CD4-positive, alpha-beta T cell treated with Interleukin-1 beta for 1 hour (primary cell): ENCODE data around the gene IKZF2.

Experiments used
- DNase-seq, 2 donors: peaks; one replicate each; pipeline ENCODE4 v3.0.0-alpha.2; 2020 to 2022

Gene IKZF2

DNA sequence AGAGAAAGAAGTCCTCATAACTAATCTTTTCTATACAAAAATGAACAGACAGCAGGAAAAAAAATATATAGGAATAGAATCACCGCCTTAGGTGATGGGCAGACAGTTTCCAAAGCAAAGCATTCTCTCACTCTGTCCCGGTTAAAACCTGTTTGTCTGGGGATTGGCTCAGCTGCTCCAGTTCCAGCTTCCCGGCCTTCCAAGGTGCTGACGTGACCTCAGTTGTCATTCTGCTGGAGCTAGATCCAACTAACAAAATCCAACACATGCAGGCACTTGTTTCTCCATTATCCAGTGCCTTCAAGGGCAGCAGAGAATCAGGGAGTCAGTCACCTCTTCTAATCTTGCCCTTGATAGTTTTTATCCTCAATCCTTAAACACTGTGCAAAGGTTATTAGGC, 52.8 kb downstream of the IKZF2 start:
- DNase-seq = no peak

GRCh38 chr2:213091765-213092164, 59.6 kb downstream of the IKZF2 start:
- DNase-seq = no peak

GRCh38 chr2:213090772-213091171, 60.6 kb downstream of the IKZF2 start:
- no peak for DNase-seq

GRCh38 chr2:213089438-213089837, 62.0 kb downstream of the IKZF2 start:
- no peak for DNase-seq

DNA sequence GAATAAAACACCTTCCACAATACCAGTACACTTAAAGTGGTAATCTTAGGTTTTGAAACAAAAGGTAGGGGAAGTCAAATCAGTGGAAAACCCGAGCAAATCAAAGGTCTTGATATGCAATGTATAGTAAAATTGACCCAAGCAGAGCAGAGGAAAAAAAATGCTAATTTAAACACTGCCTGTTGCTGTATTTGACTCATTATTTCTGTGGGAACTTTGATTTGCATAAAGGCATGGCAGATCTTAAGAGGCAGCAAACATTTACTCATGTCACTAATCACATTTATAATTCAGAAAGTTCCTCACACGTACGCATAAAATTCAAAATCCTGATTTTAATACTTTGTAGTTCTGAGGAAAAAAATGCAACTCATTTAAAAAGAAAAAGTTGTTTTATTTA, 64.4 kb downstream of the IKZF2 start:
- no peak for DNase-seq

DNA sequence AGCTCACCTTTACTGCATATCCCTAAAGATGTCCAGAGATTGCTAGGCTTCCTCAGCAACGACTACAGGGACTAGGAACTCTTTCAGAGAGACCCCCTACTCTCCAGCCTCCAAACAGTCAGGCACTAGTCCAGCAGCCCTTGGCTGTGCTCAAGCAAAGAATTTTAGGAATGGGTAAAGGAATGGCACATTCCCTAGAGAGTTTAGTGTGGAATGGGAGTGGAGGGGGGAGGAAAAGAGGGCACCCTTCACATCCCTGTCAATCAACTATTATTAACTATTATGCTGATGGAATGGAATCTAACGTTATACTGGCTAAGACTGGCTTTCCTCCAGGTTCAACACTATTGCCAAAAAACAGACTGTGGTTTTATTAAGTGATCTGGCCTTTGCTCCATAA, 64.8 kb downstream of the IKZF2 start:
- no peak for DNase-seq

DNA sequence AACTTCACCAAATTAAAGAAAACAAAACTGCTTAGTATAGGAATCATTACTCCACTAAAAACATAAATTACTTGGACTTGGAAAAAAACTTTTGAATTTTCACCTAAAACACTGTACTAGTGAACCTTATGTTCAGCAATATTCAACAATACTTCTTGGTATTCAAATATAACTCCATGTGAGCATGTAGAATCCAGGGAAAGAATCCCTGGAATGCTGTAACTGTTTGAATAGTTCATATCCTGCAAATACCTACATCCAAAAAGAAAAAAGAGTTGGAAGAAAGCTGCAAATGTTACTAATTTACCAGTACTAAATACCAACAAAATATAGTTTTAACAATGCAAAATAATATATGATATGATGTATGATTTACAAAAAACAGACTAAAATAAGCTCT, 65.4 kb downstream of the IKZF2 start:
- no peak for DNase-seq

GRCh38 chr2:213085538-213085937, 65.9 kb downstream of the IKZF2 start:
- DNase-seq = no peak

DNA sequence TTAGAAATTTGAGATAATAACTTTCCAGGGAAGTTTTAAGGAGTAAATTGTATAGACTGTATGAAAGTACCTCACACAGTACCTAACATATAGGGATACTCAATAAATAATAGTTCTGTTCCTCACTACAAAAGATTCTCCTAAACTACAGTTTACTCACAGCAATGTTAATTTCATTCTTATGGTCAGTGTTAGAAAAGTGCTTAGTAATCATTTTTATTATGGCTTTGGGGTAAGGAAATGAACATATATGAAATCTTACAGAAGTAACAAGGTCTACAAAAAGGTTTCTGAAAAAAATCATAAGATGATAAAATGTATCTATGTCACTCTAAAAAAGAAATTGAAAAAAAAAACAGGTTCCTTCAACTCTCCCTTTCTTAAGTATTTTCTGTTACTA, 67.2 kb downstream of the IKZF2 start:
- no peak for DNase-seq

GRCh38 chr2:213080969-213081617, 70.3 kb downstream of the IKZF2 start:
- DNase-seq = no peak

GRCh38 chr2:213079756-213080155, 71.7 kb downstream of the IKZF2 start:
- DNase-seq = no peak

DNA sequence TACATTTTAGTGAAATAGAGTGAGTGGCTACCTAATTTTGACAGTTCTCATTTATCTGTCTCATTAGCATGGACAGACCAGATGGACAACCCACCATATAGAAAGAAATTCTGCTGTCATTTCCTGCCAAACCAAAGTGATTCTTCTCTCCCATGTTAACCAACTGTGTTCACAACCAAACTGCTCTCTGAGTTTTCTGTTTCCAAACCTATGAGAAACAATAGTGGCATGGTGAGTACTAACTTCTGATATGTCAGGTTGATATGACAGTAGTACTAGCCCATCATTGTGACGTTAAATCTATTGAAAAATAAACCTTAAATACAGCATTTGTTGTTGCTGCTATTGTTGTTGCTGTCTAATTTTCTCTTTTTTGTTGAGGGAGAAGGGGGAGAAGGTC, 72.7 kb downstream of the IKZF2 start:
- no peak for DNase-seq

DNA sequence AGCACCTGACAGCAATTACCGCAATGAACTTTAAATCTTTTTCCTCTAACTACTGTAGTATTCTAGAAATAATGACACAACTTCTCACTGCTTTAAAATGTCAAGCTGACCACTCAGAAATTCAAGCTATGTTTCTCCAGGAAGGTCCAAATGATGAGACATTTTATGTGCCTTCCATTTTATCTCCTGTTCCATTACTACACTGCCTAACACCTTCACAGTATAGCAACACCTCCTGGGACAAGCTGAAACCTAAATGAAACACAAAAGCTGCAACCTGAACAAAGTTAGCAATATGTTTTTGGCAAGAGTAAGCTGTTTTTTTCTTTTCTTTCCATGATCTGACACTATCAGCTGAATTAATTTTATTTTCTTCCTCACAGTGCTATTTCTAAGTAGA, 81.9 kb downstream of the IKZF2 start:
- DNase-seq = no peak

GRCh38 chr2:213068676-213069359, 82.6 kb downstream of the IKZF2 start:
- no peak for DNase-seq

GRCh38 chr2:213067888-213068287, 83.5 kb downstream of the IKZF2 start:
- no peak for DNase-seq

DNA sequence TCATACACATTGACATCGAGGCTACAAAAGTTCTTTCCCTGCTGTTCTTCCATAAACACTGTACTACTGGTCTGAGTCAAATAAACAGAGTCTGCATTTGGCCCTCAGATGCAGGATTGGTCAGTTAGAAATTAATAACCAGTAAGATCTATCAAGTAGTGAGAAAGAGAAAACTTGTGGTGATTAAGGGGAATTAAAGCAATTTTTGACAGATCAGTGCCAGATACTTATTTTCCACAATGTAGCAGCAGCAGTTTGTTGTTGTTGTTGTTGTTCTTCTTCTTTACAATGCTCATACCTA, 85.0 kb downstream of the IKZF2 start:
- DNase-seq = no peak

DNA sequence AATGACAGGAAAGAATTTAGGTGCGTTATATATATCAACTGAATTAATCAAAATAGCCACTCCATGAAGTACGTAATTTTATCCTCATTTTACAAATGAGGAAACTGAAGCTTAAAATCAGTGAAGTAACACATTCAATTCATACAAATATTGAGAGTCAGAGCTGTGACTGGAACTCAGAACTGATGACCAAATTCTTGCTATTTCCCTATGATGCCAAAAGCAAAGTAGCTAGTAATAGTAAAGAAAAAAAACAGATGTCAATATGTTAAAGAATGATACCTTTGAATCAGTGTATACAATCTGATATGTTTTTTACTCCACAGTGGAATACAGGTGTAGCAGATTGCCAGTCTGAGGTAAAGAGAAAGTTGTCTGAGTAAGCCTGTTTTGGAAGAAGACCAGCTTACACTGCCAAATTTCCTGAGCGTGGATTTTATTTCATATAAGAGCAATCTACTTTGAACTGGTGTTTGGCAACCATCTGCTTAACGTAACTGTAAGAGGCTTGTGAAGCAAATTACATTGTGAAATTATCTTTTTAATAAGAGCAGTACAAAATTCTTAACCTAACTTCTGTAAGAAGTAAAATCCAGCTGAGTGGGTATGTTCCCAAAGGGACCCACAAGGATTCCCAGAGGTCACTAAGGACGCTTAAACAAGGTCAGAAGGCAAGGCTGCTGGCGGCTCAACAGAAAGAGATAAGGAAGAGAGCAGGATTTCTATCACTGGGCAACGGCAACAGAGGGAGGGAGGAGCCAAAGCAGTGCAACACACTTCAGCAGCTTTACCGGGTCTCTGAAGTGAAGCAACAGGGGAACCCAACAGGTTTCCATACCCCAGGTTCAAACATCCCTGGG, 85.6 kb downstream of the IKZF2 start:
- DNase-seq = peak in 1 of 2 donors; percentile 9

- no peak for DNase-seq
Measured at GRCh38 chr2:213064099-213064498, 87.3 kb downstream of the IKZF2 start.

- DNase-seq = no peak
Measured at GRCh38 chr2:213057977-213058376, 93.4 kb downstream of the IKZF2 start.

DNA sequence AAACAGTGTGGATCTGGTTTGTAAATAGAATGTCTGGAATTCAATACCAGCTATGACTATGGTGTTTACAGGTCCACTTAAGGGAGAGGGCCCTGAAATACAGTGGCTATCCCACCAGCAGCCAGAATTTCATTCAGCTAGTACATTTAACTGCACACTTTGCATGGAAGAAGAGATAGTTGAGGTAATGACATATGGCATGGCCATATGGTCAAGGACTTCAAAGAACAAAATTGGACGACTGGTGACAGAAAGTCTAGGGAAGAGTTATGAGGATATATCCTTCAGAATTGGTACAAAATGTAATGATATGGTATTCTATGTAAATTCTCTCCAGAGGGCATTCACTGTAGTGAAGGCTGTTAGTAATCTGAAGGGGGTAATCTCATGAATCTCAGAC, 105.0 kb downstream of the IKZF2 start:
- DNase-seq = no peak

DNA sequence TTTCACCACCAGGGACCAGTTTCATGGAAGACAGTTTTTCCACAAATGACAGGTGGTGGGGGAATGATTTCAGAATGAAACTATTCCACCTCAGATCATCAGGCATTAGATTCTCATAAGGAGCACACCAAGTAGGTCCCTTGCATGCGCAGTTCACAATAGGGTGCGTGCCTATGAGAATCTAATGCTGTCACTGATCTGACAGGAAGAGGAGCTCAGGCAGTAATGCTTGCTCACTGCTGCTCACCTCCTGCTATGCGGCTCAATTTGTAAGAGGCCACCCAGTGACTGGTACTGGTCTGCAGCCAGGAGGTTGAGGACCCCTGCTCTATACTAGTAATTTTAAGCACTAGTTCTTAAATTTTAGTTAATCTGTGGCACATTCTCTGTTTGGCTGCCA, 107.8 kb downstream of the IKZF2 start:
- no peak for DNase-seq

DNA sequence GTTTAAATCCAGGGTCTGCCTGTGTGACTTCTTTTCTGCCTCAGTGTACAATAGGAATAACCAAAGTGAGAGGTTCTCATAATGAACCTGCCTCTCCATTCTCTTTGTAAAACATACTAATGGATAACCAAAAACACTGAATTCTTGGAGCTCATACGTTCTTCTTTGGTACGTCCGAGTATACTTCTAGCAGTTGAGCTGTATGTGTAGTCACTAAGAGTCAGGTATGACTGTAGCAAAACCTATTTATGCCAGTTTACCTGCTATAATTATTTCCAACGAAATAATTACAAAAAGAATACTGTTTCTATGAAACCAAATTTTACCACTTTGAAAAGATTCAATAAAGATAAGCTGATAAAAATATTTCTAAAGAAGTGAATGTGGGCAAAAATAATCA, 109.2 kb downstream of the IKZF2 start:
- DNase-seq = no peak

DNA sequence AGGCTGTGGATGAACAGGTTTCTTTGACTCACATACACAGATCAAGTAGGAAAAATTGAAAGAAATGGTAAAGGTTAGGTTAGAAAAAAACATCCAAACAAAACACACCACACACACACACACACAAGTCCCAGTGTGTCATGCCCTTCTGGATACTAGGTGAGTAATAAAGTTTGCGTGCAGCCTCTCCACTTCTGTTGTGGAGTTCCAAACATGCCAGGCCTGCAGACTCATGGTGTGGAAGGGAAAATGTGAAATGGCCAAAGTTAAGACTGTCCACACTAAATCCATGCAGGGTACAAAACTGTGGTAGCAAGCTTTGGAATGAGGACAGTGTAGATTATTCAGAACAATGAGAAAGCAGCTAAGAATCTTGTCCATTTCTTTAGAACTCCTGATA, 114.6 kb downstream of the IKZF2 start:
- no peak for DNase-seq

- DNase-seq = no peak
Measured at GRCh38 chr2:213034585-213034984, 116.8 kb downstream of the IKZF2 start.
